GM23248 (cell line): ENCODE measurements around the gene ST6GALNAC6. TPM values are rescaled to one million over a fixed set of nuclear protein-coding genes. Genes with fewer than 3 reads are reported as not detected.
A peak's percentile ranks its signal among the peaks of the same experiment; 100 is the strongest.

ENCODE experiments used
- DNase-seq: peaks from one replicate; pipeline ENCODE4 v3.0.0-alpha.2; 2015
- H2AFZ ChIP-seq: fragments of 200-600 bp; sonication (generic); 2 replicates; pipeline ENCODE4 v1.6.1; 2016; ENCODE audit warnings: antibody characterized with exemption
- H3F3A ChIP-seq: fragments of 200-600 bp; sonication (generic); 2 replicates; pipeline ENCODE4 v1.6.1; 2016; ENCODE audit warnings: mild to moderate bottlenecking, antibody characterized with exemption, mixed run types; ENCODE audit not compliant: insufficient read depth
- H3K27ac ChIP-seq: fragments of 200-600 bp; sonication (generic); 2 replicates; pipeline ENCODE4 v1.5.1; 2016; ENCODE audit warnings: mild to moderate bottlenecking
- H3K27me3 ChIP-seq: fragments of 200-600 bp; sonication (generic); replicated peaks from 2 replicates; pipeline ENCODE4 v1.6.1; 2016; ENCODE audit warnings: mild to moderate bottlenecking; ENCODE audit not compliant: insufficient read depth
- H3K36me3 ChIP-seq: fragments of 200-600 bp; sonication (generic); 2 replicates; pipeline ENCODE4 v1.6.1; 2016; ENCODE audit warnings: low read depth, mild to moderate bottlenecking
- H3K4me1 ChIP-seq: fragments of 200-600 bp; sonication (generic); 2 replicates; pipeline ENCODE4 v1.6.1; 2016; ENCODE audit warnings: mild to moderate bottlenecking; ENCODE audit not compliant: insufficient read depth
- H3K4me2 ChIP-seq: fragments of 200-600 bp; sonication (generic); one replicate; pipeline ENCODE4 v1.6.1; 2016; ENCODE audit warnings: mild to moderate bottlenecking; ENCODE audit not compliant: unreplicated experiment
- H3K4me3 ChIP-seq: fragments of 200-600 bp; sonication (generic); 2 replicates; pipeline ENCODE4 v1.5.1; 2016; ENCODE audit warnings: mild to moderate bottlenecking
- H3K79me2 ChIP-seq: fragments of 200-600 bp; sonication (generic); 2 replicates; pipeline ENCODE4 v1.6.1; 2016; ENCODE audit warnings: mild to moderate bottlenecking; ENCODE audit not compliant: insufficient read depth
- H3K9ac ChIP-seq: fragments of 200-600 bp; sonication (generic); 2 replicates; pipeline ENCODE4 v1.6.1; 2016; ENCODE audit warnings: mild to moderate bottlenecking
- H3K9me2 ChIP-seq: fragments of 200-600 bp; sonication (generic); 2 replicates; pipeline ENCODE4 v1.6.1; 2016; ENCODE audit warnings: mixed run types, mild to moderate bottlenecking, moderate library complexity; ENCODE audit not compliant: insufficient read depth
- H3K9me3 ChIP-seq: fragments of 200-600 bp; sonication (generic); one replicate; pipeline ENCODE4 v1.6.1; 2017; ENCODE audit warnings: low read depth
- H4K20me1 ChIP-seq: fragments of 200-600 bp; sonication (generic); 2 replicates; pipeline ENCODE4 v1.6.0; 2016; ENCODE audit not compliant: insufficient read depth
- EZH2 ChIP-seq: fragments of 200-600 bp; sonication (generic); IDR thresholded peaks from 2 replicates; pipeline ENCODE4 v1.6.1; 2018; ENCODE audit warnings: antibody characterized with exemption, mild to moderate bottlenecking; ENCODE audit not compliant: insufficient read depth, poor library complexity, severe bottlenecking
- EZH2phosphoT487 ChIP-seq: fragments of 200-600 bp; sonication (generic); IDR thresholded peaks from 2 replicates; pipeline ENCODE4 v1.6.1; 2018; ENCODE audit warnings: antibody characterized with exemption, moderate library complexity, mild to moderate bottlenecking, low read depth; ENCODE audit not compliant: insufficient read depth
- WGBS, 2 experiments: methylation state at CpG; one replicate each; pipeline ENCODE4 v1.1.6; 2015 to 2017; ENCODE audit warnings: low lambda C conversion rate in 2 of 2, low coverage in 1 of 2; ENCODE audit errors: missing lambda C conversion rate in 2 of 2; 5-methylcytosine and 5-hydroxymethylcytosine counted together
- in situ Hi-C: fragments of 300-500 bp; cut with MboI; formaldehyde crosslinking; loops from 2 replicates; pipeline ENCODE4 v1.15.0; 2020
- polyA plus RNA-seq: library from polyadenylated mRNA; unstranded; fragments of >200 nt; fragmentation: Nextera tagmentation; extraction: Ambion mirVana; gene quantifications from 2 replicates; pipeline ENCODE4 v1.2.1, GENCODE V29; 2016
- total RNA-seq: library from RNA; depleted of rRNA; stranded (reverse); fragments of >200 nt; shearing (Covaris generic); gene quantifications from 2 replicates; pipeline ENCODE4 v1.2.3, GENCODE V29; 2014

The ST6GALNAC6 gene
- total and polyA plus RNA-seq, 2 experiments from 2014 or later = 81.1 to 88.0 TPM

- in situ Hi-C loops = no loop called here
- no peak for DNase-seq
- no peak overlapping the region for H3K4me3 ChIP-seq
- no peaks in the 10 kb centered on the region for H3K27me3 ChIP-seq
- H3K27ac ChIP-seq = no peak overlapping the region
- H3F3A ChIP-seq = no peaks in the 10 kb centered on the region; the same call in 1 of the 2 replicates
- H4K20me1 ChIP-seq = no peaks in the 10 kb centered on the region
- TF ChIP-seq EZH2 (no peak), EZH2phosphoT487 (no peak)
- WGBS, 2 experiments = 74 to 85% methylated on average over 8 of the region's 8 CpGs
- H3K4me1 ChIP-seq = no peaks in the 10 kb centered on the region
- H3K36me3 ChIP-seq = no peaks in the 10 kb centered on the region
- H3K9me2 ChIP-seq = no peaks in the 10 kb centered on the region
- no peak overlapping the region for H3K4me2 ChIP-seq
- H3K9me3 ChIP-seq = no peaks in the 10 kb centered on the region
- no peak overlapping the region for H3K9ac ChIP-seq
- H3K79me2 ChIP-seq = no peaks in the 10 kb centered on the region
- H2AFZ ChIP-seq = no peak overlapping the region
These were observed 39.1 kb downstream of the ST6GALNAC6 start for GRCh38 chr9:127860260-127860659.

GRCh38 chr9:127858041-127858512 lies 41.3 kb downstream of the ST6GALNAC6 start:
- DNase-seq = peak; percentile 23
- TF ChIP-seq EZH2phosphoT487 = no peak
- TF ChIP-seq EZH2 = no peak
- no peak overlapping the region for H3K4me3 ChIP-seq
- no peaks in the 10 kb centered on the region; the same call in 1 of the 2 replicates for H3F3A ChIP-seq
- no peaks in the 10 kb centered on the region for H3K36me3 ChIP-seq
- WGBS, 2 experiments = 69 to 74% methylated on average over 10 to 12 of the region's 12 CpGs
- no peak overlapping the region for H3K9ac ChIP-seq
- in situ Hi-C loops = no loop called here
- no peak overlapping the region for H3K4me2 ChIP-seq
- H3K27ac ChIP-seq = no peak overlapping the region
- no peaks in the 10 kb centered on the region for H3K9me2 ChIP-seq
- H4K20me1 ChIP-seq = no peaks in the 10 kb centered on the region
- H3K4me1 ChIP-seq = 0 out of 2 replicates have a peak, but pooled peaks cover 3% of the 10 kb centered on the region
- peaks cover 13% of the 10 kb centered on the region for H3K79me2 ChIP-seq
- H3K27me3 ChIP-seq = no peaks in the 10 kb centered on the region
- no peak overlapping the region for H2AFZ ChIP-seq
- H3K9me3 ChIP-seq = no peaks in the 10 kb centered on the region

GRCh38 chr9:127857278-127857677 lies 42.1 kb downstream of the ST6GALNAC6 start:
- Histone ChIP-seq H4K20me1 (no peaks in the 10 kb centered on the region), H3K9ac (no peak overlapping the region), H3K27ac (no peak overlapping the region), H3K9me2 (no peaks in the 10 kb centered on the region), H3K4me2 (no peak overlapping the region), H3K4me3 (no peak overlapping the region), H3K36me3 (no peaks in the 10 kb centered on the region), H3K4me1 (peaks cover 11% of the 10 kb centered on the region), H3K79me2 (peaks cover 21% of the 10 kb centered on the region), H3K27me3 (no peaks in the 10 kb centered on the region), H3K9me3 (no peaks in the 10 kb centered on the region), H3F3A (no peaks in the 10 kb centered on the region; the same call in 1 of the 2 replicates), H2AFZ (no peak overlapping the region)
- DNase-seq = no peak
- in situ Hi-C loops = no loop called here
- WGBS, 2 experiments = 73 to 83% methylated on average over 4 of the region's 4 CpGs
- no peak for TF ChIP-seq EZH2phosphoT487
- no peak for TF ChIP-seq EZH2

- peaks cover 27% of the 10 kb centered on the region for H3K79me2 ChIP-seq
- H3K36me3 ChIP-seq = no peaks in the 10 kb centered on the region
- H3K4me1 ChIP-seq = peaks cover 16% of the 10 kb centered on the region
- H3K27ac ChIP-seq = no peak overlapping the region
- TF ChIP-seq EZH2 = no peak
- no peak for TF ChIP-seq EZH2phosphoT487
- no peaks in the 10 kb centered on the region for H3K9me3 ChIP-seq
- 93 to 96% methylated on average over 7 to 8 of the region's 8 CpGs for WGBS, 2 experiments
- H2AFZ ChIP-seq = no peak overlapping the region
- no peak overlapping the region for H3K9ac ChIP-seq
- no peaks in the 10 kb centered on the region for H3K27me3 ChIP-seq
- H3K4me3 ChIP-seq = no peak overlapping the region
- H3F3A ChIP-seq = no peaks in the 10 kb centered on the region; the same call in 1 of the 2 replicates
- H3K9me2 ChIP-seq = no peaks in the 10 kb centered on the region
- DNase-seq = no peak
- H3K4me2 ChIP-seq = no peak overlapping the region
- H4K20me1 ChIP-seq = no peaks in the 10 kb centered on the region
- in situ Hi-C loops = no loop called here
These were observed 42.7 kb downstream of the ST6GALNAC6 start for GRCh38 chr9:127856729-127857116.
